Umbilical cord (tissue), 2 donors: ENCODE data around the gene PLEKHA6. TPM values are rescaled to one million over a fixed set of nuclear protein-coding genes. Genes with fewer than 3 reads are reported as not detected.

Experiments
- DNase-seq: peaks from one replicate; pipeline ENCODE4 v3.0.0-alpha.2; 2015; ENCODE audit warnings: low spot score
- total RNA-seq: library from RNA; depleted of rRNA; stranded (reverse); fragments of >200 nt; gene quantifications from one replicate; pipeline ENCODE4 v1.2.3, GENCODE V29; 2014; ENCODE audit warnings: low replicate concordance; ENCODE audit not compliant: insufficient read depth

PLEKHA6 gene
- total RNA-seq, 1 donor from 2014 or later: 4.3 TPM

- no peak for DNase-seq
These were observed 142.7 kb downstream of the PLEKHA6 start for GRCh38 chr1:204216880-204217647.

DNA sequence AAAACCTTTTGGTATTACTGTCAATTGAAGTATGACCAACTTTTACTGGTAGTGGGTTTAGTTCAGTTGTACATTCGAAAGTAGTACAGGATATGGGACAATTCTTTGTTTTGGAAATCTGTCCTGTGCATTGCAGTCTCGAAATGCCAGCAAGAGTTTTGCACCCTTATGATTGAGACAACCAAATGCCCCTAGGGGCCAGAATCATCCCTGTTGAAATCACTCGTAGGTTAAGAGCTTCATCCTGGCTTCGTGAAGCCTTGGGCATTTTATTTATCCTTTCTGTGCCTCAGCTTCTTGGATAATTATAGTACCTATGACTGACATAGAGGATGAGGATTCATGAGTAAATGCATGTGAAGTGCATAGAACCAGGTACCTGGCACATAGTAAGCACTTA lies 143.5 kb downstream of the PLEKHA6 start:
- no peak for DNase-seq

- DNase-seq: peak; percentile 83
These were observed 145.8 kb downstream of the PLEKHA6 start, which contains the start of gene GOLT1A for GRCh38 chr1:204213668-204214662. Gene GOLT1A, minus strand, starts transcription at chr1:204213988. Its CDS starts 82 bp downstream, at chr1:204213906.

DNA sequence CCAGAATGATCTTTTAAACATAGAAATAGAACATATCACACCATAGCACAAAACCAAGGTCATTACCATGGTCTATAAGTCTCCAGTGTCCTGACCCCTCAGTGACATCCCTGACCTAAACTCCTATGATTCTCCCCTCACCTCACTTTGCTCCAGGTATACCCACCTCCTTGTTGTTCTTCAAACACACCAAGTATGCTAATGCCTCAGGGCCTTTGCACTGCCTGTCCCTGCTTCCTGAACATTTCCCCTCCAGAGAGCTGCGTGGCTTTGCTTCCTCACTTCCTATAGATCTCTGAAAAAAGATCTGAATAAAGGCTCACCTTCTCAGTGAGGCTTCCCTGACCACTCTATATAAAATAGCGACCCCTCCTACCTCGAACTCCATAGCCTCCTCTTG lies 147.0 kb downstream of the PLEKHA6 start:
- DNase-seq: no peak

- no peak for DNase-seq
These were observed 148.7 kb downstream of the PLEKHA6 start for GRCh38 chr1:204211046-204211445.

- peak; percentile 36 for DNase-seq
These were observed 152.6 kb downstream of the PLEKHA6 start for GRCh38 chr1:204207136-204207616.

GRCh38 chr1:204206121-204206520 lies 153.6 kb downstream of the PLEKHA6 start:
- DNase-seq: no peak

GRCh38 chr1:204205486-204205885 lies 154.2 kb downstream of the PLEKHA6 start:
- DNase-seq: no peak

- DNase-seq: no peak
These were observed 154.8 kb downstream of the PLEKHA6 start for GRCh38 chr1:204204944-204205343.

DNA sequence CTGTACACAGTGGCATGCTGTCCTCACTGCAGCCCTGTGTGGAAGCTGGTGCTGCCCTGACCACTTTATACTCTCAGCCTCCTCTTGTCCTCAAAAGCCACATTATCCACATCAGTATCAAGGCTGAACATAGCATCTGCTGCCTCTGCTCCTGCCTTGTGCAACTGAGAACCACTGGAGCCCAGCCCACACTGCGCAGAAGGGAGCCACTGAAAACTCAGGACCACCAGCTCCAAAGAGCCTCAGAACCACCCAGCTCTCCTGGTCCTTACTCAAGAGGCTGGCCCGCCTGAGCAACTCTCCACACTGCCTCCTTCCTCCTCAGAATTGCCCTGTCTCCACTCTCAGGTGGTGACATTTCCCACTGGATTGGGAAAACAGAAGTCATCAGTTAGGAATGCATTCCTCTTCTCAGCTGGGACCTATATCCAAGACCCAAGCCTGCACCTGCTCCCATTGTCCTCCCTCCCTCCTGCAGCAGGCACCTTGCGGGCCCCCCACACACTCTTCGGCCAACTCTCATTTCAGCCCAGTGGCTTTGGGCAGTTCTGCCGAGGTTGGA lies 156.4 kb downstream of the PLEKHA6 start:
- DNase-seq: no peak

GRCh38 chr1:204202481-204202880 lies 157.2 kb downstream of the PLEKHA6 start:
- no peak for DNase-seq

DNA sequence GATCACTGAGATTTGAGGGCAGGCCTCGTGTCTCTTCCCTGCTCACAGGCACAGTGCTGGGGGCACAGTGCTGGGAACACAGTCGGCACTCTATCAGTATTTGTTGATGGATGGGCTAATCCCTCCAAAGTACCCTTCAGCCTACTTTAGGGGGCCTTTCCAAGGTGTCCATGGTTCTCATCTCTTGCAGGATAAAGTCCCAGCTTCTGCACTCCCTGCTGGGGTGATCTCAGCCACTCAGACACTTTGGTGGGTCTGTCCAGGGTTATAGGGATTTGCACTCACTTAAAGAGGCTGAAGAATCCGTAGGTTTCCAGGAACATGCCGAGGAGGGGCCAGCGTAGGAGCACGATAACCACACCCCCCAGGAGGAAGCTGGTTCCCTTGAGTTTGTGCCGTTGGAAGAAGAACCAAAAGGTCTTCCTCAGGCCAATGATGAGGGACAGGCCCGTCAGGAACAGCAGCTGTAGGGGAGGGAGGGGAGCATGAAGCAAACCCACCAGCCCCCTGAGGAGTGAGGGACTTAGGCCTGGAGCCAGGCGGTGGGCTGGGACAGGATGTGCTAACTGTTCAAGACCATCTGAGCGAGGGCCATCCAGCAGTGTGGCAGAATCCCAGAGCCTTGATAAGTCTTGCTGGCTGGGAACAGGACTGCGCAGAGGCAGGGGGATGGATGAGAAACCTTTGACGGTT lies 158.2 kb downstream of the PLEKHA6 start:
- DNase-seq: peak; percentile 63

DNA sequence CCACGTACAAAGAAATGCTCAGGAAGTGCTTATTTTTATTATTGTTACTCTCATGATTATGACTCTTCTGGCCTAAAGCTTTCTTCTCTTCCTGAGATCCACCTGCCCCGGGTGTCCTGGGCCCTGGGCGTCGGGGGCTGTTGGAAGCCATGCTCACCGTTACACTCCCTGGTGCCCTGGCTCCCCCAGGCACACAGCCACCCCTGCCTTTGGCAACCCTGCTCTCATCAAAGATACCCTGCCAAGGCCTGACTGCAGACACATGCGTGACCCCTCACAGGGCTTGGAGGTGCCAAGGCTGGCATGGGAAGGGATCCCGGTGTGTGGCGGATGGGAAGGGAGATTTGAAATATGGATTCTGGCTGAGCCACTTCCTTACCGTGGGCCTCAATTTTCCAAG lies 160.2 kb downstream of the PLEKHA6 start:
- DNase-seq: no peak

DNA sequence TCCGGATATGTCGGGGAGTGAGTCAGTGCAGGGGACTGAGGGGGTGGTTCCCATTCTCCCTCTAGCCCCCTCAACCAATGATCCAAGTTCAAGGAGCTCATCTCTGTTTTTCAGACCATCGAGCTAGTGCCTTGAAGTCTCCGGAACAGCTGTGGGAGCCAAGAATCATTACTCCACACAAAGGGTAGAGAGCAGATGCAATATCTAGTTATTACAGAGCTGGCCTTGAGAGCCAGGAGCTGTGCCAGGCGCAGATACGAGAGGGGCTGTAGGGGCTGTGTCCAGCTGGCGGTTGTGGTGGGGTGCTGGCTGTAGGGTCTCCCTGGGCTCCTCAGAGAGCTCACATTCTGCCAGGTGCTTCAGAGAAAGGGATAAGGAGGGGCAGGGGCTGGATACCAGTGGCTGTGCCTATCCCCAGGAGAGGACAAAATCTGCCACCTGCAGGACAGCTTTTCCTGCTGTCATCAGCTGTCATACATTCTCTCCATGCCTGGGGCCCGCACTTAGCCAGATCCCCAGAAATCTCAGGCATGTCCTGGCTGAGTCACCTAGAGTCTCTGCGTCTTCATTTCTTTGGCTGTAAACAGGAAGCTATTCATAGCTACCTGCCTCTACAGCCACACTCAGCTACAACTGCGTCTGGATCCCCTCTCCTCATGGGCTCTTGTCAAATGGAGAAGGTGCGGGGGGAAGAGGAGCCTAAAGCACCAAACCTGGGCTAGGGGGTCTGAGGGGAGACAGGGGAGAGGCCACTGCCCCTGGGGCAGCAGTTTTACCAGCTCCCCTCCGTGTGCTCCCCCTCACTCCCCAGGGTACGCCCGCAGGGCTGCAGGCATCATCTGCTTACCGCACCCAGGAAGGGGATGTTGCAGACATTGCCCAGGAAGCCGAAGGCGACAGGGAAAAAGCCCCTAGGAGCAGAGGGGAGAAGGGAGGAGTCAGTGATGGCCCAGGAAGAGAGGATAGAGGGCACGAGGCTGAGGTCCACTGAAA lies 161.1 kb downstream of the PLEKHA6 start:
- peak; percentile 72 for DNase-seq

DNA sequence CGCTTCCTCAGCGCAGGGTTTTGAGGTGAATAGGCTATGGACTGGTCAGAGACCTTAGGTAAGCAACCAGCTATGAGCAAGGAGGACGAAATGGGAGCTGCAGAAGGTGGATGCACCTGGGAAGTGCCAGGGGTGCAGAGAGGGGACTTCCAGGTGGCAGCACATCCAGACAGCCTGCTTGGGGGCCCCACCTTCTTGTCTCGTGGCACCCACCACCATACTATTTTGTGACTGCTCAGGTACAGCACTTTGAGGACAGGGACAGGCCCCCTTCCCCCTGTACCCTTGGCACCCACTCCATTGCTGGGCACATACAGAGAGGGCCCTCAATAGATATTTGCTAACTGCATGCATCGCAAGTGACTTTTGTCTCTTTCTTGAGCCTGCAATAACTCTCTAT lies 162.7 kb downstream of the PLEKHA6 start:
- DNase-seq: no peak

DNA sequence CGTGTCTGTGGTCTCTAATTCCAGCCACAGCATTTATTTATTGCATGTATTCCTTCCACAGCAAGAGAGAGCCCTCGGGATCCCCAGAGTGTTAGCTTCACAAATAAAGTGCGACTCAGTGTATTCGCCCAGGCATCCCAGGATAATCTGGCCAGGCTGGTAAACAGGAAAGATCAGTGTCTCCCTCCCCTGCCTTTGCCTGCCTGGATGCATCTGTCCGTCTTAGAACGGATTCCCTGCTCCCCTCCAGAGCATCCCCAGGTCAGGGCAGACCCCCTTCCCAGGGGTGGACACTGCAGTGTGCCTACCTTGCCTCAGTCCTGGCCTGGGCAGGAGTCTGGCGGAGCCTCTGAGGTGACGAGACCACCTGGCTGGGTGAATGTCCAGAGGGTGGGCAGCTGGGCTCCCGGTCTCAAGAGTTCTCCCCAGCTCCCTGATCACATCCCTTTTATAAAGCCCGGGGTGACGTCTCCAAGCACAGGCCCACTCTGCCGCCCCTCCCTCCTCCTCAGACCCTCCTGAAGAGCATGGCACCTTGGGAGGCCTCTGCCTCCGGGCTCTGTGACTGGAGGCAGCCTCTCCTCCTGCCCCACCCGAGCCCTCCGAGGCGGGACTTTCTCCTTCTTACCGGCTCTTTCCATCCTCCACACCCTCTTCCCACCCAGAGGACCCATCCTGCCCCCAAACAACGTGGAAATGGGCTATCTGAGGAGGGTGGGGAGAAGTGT lies 163.5 kb downstream of the PLEKHA6 start, which contains the start of gene KISS1:
Gene KISS1, minus strand, starts transcription at position 424 of the 728 bp plus-strand sequence. CDS start 3,615 bp downstream, outside the sequence.
- no peak for DNase-seq

- DNase-seq: no peak
These were observed 165.0 kb downstream of the PLEKHA6 start for GRCh38 chr1:204194771-204195170.

DNA sequence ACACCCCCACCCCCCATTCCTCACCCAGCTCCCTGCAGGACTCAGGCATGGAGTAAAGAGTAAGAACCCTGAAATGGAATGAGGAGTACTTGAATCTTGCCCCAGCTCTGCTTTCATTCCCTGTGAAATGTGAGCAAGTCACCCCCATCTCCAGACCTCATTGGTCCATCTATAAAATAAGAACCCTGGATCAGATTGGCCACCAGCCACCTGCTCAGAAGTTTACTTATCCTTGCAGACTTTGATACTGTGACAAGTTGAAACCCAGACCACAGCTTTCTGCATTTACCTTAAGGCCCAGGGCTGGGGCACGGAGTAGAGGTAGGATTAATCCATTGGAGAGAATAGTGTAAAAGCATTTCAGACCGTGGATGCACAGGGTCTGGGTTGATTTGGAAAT lies 165.6 kb downstream of the PLEKHA6 start:
- no peak for DNase-seq
